MCF 10A (cell line): ENCODE data around the gene ELK4. TPM values are rescaled to one million over a fixed set of nuclear protein-coding genes. Genes with fewer than 3 reads are reported as not detected.

Source experiments
- Bru-seq: library from RNA; stranded (reverse); fragments of 400-500 nt; gene quantifications from one replicate; lab custom pipeline; 2021; lab: Mats Ljungman, UMichigan
- BruChase-seq, 2 experiments: library from RNA; stranded (reverse); fragments of 400-500 nt; gene quantifications; one replicate each; lab custom pipeline; 2021; lab: Mats Ljungman, UMichigan
- BruUV-seq: library from RNA; stranded (reverse); fragments of 400-500 nt; replicated peaks from 2 replicates; lab custom pipeline; 2021; lab: Mats Ljungman, UMichigan
- CTCF ChIA-PET: fragments of 300-600 bp; sonication (Branson Sonifier 250); formaldehyde crosslinking; extraction: SDS; loops from one replicate; lab custom pipeline; 2021; ENCODE audit warnings: antibody characterized with exemption, inconsistent platforms; lab: Yijun Ruan, JAX
- POLR2A ChIA-PET: fragments of 300-600, 350-650 bp; sonication (Branson Sonifier 250); formaldehyde crosslinking; extraction: SDS; loops from one replicate; lab custom pipeline; 2020; ENCODE audit warnings: antibody characterized with exemption, inconsistent platforms; lab: Yijun Ruan, JAX
- DNase-seq: peaks from one replicate; pipeline ENCODE4 v3.0.0-alpha.2; 2018; ENCODE audit not compliant: unreplicated experiment
- H3K27ac Mint-ChIP-seq: one replicate; pipeline ENCODE4 v1.8.0; 2022; ENCODE audit warnings: mild to moderate bottlenecking, low read depth, mixed read lengths; ENCODE audit not compliant: unreplicated experiment
- H3K27me3 Mint-ChIP-seq: one replicate; pipeline ENCODE4 v1.8.0; 2022; ENCODE audit warnings: mixed read lengths; ENCODE audit not compliant: insufficient read depth, unreplicated experiment
- H3K36me3 Mint-ChIP-seq: one replicate; pipeline ENCODE4 v1.8.0; 2022; ENCODE audit warnings: mild to moderate bottlenecking, moderate library complexity, mixed read lengths; ENCODE audit not compliant: insufficient read depth, unreplicated experiment
- H3K4me1 Mint-ChIP-seq: one replicate; pipeline ENCODE4 v1.8.0; 2022; ENCODE audit warnings: mixed read lengths; ENCODE audit not compliant: insufficient read depth, unreplicated experiment
- H3K4me3 Mint-ChIP-seq: one replicate; pipeline ENCODE4 v1.8.0; 2022; ENCODE audit warnings: mild to moderate bottlenecking, moderate library complexity, mixed read lengths; ENCODE audit not compliant: unreplicated experiment
- H3K9me3 Mint-ChIP-seq: one replicate; pipeline ENCODE4 v1.8.0; 2022; ENCODE audit warnings: mixed read lengths; ENCODE audit not compliant: unreplicated experiment
- intact Hi-C: fragments of 100-400 bp; cut with micrococcal nuclease; formaldehyde crosslinking; loops from 2 replicates; pipeline ENCODE4 v1.14.1; 2022
- long read RNA-seq: library from polyadenylated mRNA; stranded (forward); transcript quantifications from one replicate; pipeline ENCODE4 v2.0.0, GENCODE V29; 2022
- total RNA-seq: library from RNA; stranded (reverse); gene quantifications from 2 replicates; pipeline ENCODE4 v1.2.3, GENCODE V29; 2022
- TF ChIP-seq, protein P1 (sequence below): fragments of 200-600 bp; IDR thresholded peaks from one replicate; pipeline ENCODE4 v1.8.0; 2022; ENCODE audit warnings: antibody characterized with exemption, mild to moderate bottlenecking; ENCODE audit not compliant: unreplicated experiment

ELK4 gene, protein sequence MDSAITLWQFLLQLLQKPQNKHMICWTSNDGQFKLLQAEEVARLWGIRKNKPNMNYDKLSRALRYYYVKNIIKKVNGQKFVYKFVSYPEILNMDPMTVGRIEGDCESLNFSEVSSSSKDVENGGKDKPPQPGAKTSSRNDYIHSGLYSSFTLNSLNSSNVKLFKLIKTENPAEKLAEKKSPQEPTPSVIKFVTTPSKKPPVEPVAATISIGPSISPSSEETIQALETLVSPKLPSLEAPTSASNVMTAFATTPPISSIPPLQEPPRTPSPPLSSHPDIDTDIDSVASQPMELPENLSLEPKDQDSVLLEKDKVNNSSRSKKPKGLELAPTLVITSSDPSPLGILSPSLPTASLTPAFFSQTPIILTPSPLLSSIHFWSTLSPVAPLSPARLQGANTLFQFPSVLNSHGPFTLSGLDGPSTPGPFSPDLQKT
- total RNA-seq (101 and 109 TPM in 2 replicates), Bru-seq, nascent RNA (percentile 97 among the genes with signal in this experiment), BruChase-seq, experiment 1, labeled RNA remaining after a 6-hour chase (percentile 100 among the genes with signal in this experiment), BruChase-seq, experiment 2, labeled RNA remaining after a 2-hour chase (percentile 99 among the genes with signal in this experiment)
- long read RNA-seq, full-length matches to known transcripts: 8 of 17 reads
- long read RNA-seq, partial matches to known transcripts: 0 of 17 reads
- long read RNA-seq, other reads (novel, unspliced or antisense): 9 of 17 reads

DNA sequence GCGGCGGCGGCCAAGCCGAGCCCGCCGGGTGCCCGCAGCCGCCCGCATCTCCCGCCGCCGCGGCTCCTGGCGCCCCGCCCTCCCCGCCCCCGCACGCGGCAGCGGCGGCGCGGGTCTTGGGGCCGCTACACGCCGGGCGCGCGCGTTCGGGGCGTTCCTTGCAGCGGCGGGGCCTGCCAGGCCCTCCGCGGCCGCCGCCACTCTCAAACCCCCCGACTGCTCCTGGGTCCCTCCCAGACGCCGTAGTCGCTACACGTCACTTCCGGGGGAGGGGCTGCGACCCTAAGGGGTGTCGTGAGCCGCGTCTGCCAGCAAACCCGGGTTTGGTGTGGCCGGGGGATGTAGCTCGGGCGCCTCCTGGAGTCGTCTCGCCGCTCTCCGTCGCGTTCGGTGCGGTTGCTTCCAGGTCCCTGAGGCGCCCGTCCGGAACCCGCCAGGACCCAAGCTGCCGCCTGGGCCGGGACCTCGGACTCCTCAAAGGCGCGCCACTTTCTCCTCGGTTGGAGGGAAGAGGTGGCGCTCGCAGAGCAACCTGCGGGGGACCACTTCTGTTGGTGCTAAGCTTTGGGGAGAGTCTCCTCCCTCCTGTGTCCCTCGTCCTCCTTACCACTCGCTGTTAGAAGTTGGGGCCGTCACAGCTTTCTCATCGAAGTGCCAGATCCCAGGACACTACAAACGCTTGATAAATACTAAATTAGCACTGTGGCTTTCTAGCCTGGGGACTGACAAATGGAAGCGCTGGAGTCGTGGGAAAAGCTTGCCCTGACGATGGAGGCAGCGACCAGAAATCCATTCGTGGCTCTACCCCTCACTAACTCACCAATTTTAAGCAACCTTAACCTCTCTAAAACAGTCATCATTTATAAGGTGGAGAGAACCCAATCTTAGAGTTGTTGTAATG, at the start of gene ELK4:
TSS of gene ELK4 (minus strand) at position 244 of the 901 bp plus-strand sequence. CDS start 8,129 bp downstream, outside the sequence.
- CTCF ChIA-PET: interaction anchor here (0.5 to 7.2 kb wide), 35 partner anchors 10 to 1137 kb away, joined by 3 to 185 read pairs (median 4); partner anchors contain the start of genes PIK3C2B and SLC45A3
- peaks cover 35% of the 10 kb centered on the region for H3K4me1 Mint-ChIP-seq
- POLR2A ChIA-PET: interaction anchor here (0.6 to 11.6 kb wide), 48 partner anchors 7 to 1400 kb away, joined by 3 to 555 read pairs (median 5); partner anchors contain the start of genes C1orf116, CDK18, NUCKS1 and RAB29
- peaks cover 16% of the 10 kb centered on the region for H3K36me3 Mint-ChIP-seq
- peak within 1 kb of the TSS; percentile 90 for H3K4me3 Mint-ChIP-seq
- BruUV-seq: TSS peak; percentile 86
- peak within 1 kb of the TSS; percentile 91 for H3K27ac Mint-ChIP-seq
- no peaks in the 10 kb centered on the region for H3K27me3 Mint-ChIP-seq
- peak; percentile 100 for DNase-seq
- TF ChIP-seq, protein P1, sequence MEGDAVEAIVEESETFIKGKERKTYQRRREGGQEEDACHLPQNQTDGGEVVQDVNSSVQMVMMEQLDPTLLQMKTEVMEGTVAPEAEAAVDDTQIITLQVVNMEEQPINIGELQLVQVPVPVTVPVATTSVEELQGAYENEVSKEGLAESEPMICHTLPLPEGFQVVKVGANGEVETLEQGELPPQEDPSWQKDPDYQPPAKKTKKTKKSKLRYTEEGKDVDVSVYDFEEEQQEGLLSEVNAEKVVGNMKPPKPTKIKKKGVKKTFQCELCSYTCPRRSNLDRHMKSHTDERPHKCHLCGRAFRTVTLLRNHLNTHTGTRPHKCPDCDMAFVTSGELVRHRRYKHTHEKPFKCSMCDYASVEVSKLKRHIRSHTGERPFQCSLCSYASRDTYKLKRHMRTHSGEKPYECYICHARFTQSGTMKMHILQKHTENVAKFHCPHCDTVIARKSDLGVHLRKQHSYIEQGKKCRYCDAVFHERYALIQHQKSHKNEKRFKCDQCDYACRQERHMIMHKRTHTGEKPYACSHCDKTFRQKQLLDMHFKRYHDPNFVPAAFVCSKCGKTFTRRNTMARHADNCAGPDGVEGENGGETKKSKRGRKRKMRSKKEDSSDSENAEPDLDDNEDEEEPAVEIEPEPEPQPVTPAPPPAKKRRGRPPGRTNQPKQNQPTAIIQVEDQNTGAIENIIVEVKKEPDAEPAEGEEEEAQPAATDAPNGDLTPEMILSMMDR: peak; percentile 87
- intact Hi-C loops: loop anchor here (1.0 to 2.0 kb wide), 4 partner anchors 25 to 103 kb away; no protein-coding TSS in a partner anchor
- H3K9me3 Mint-ChIP-seq: no peaks in the 10 kb centered on the region

DNA sequence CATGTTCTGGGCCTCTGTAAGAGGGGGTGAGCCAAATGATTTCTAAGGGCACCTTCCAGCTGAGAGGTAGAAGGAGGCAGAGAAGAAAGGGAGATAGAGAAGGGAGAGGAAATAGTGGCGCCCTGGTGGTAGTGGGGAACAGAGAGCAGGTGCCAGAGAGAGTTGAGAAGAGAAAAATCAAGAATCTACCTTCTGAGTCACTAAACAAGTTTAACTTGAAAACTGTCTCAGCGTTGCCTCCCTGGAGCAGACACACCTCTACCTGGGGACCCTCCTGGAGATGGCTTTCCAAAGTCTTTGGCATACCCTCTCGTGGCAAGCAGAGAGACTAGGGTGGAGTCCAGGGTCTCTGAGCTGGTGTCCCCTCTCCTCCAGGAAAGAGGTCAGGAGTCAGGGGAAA, 49.6 kb upstream of the ELK4 start:
- intact Hi-C loops: no loop called here
- no peak for DNase-seq
- Mint-ChIP-seq H3K4me3 (peak overlapping the region; percentile 76), H3K27me3 (no peaks in the 10 kb centered on the region), H3K9me3 (no peaks in the 10 kb centered on the region), H3K27ac (no peak overlapping the region), H3K36me3 (no peaks in the 10 kb centered on the region), H3K4me1 (peaks cover 14% of the 10 kb centered on the region)
- ChIA-PET POLR2A (interaction anchor here (0.7 to 3.6 kb wide), 7 partner anchors 9 to 410 kb away, joined by 3 to 25 read pairs (median 5); no protein-coding TSS in a partner anchor), CTCF (interaction anchor here (0.6 to 10.1 kb wide), 9 partner anchors 9 to 427 kb away, joined by 3 to 130 read pairs (median 4); no protein-coding TSS in a partner anchor)
- BruUV-seq: no TSS peak
- TF ChIP-seq, protein P1: no peak

DNA sequence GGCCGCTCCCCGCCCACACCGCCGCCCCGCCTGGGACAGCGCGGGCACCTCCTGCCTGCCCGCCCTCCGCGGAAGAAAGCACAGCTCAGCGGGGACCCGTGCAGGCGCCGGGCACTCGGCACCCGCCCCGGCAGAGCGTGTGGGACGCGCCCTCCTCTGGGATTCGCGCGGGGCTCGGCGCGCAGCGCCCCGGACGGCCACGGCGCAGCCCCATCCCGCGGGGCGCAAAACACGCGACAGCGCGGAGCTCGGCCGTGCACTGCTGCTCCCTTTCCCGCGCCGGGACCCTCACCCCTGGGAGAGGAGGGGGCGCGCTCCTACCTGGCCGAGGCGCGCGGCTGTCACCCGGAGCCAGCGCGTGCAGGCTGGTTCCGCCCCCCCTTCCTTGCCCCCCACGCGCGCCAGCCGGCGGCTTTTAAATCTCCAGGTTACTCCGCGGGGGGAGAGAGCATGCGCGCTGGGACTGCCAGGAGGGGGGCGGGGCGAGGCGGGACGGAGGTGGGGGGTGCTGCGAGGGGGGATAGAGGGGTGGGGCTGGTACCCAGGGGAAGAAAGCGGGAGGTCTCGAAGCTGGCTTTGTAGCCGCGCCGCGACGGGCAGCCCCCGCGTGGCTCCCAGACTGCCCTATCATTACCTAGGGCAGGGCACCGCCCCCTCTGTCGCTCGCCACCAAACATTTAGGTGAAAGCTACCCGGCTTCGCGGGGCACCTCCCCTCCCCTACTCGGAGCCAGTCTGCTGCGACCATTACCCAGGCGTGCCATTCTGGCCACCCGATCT, 48.5 kb upstream of the ELK4 start, which contains the start of gene SLC45A3:
TSS of gene SLC45A3 (minus strand) at position 437 of the 779 bp plus-strand sequence. CDS start 15,853 bp downstream, outside the sequence.
- DNase-seq: no peak
- ChIA-PET CTCF (interaction anchor here (0.5 to 10.1 kb wide), 11 partner anchors 18 to 240 kb away, joined by 3 to 130 read pairs (median 4); no protein-coding TSS in a partner anchor), POLR2A (interaction anchor here (0.6 to 3.6 kb wide), 15 partner anchors 8 to 1024 kb away, joined by 3 to 25 read pairs (median 4); partner anchors contain the start of genes LRRN2 and NUCKS1)
- Mint-ChIP-seq H3K4me1 (peaks cover 14% of the 10 kb centered on the region), H3K4me3 (peak within 1 kb of the TSS; percentile 76), H3K27me3 (no peaks in the 10 kb centered on the region), H3K9me3 (no peaks in the 10 kb centered on the region), H3K36me3 (no peaks in the 10 kb centered on the region), H3K27ac (peak within 1 kb of the TSS; percentile 5)
- no TSS peak for BruUV-seq
- TF ChIP-seq, protein P1: no peak
- intact Hi-C loops: no loop called here
